Fibroblast of mammary gland (primary cell): ENCODE data around the gene FXYD3.
A peak's percentile ranks its signal among the peaks of the same experiment; 100 is the strongest.
"Not testable (repeated sequence)": the region's sequence is repeated elsewhere in the genome, so short reads cannot be mapped to it uniquely, and the experiment has no call there.

Source experiments
- DNase-seq: peaks from one replicate; pipeline ENCODE4 v3.0.0-alpha.2; 2010; ENCODE audit warnings: low read depth
- H3K4me3 ChIP-seq: 2 replicates; pipeline ENCODE4 v1.5.1; 2011; ENCODE audit warnings: low read depth, mild to moderate bottlenecking, low read length, moderate library complexity; ENCODE audit not compliant: control insufficient read depth
- CTCF ChIP-seq: conservative IDR thresholded peaks from 2 replicates; pipeline ENCODE4 v1.5.1; 2011; ENCODE audit warnings: low read depth, low read length, inconsistent platforms; ENCODE audit not compliant: control insufficient read depth, insufficient read depth

FXYD3 gene

DNA sequence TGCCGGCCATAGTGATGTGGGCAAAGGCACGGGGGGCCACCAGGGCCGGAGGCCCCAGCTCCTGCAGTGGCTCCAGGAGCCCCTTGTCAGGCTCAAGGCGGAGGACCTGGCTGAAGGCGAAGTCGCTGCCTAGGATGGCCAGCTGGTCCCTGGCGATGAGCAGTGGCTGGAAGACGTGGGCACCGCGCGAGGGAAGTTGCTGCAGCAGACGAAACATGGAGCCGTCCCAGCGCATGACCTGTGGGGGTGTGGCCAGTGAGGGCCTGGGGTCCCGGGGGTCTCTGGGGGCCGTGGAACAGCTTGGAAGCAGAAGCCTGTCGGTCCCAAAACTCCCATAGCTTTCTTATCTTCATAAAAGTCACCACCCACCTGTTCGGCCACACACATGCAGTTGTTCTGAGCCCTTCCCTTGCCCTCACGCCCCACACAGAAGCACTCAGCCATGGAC is 9.7 kb downstream of the FXYD3 start:
- no peak for DNase-seq
- TF ChIP-seq CTCF = no peak
- H3K4me3 ChIP-seq = no peak overlapping the region

GRCh38 chr19:35125749-35126623 is 10.4 kb downstream of the FXYD3 start:
- H3K4me3 ChIP-seq = no peak overlapping the region
- DNase-seq = no peak
- TF ChIP-seq CTCF = no peak

DNA sequence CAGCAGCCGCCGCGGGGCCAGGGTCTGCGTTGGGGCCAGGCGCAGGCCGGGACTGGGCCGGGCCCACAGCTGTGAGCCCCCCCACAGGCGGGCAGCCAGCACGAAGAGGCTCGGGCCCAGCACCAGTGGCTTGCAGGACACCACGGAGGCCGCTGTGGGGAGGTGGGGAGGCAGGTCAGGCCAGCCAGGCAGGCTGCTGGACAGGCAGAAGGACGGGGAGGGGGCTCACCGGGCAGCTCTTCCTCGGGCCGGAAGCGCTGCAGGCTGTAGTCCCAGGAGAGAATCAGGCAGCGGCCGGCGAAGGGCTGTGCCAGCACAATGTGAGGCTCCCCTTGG is 11.0 kb downstream of the FXYD3 start:
- no peak overlapping the region for H3K4me3 ChIP-seq
- no peak for DNase-seq
- no peak for TF ChIP-seq CTCF

- no peak for TF ChIP-seq CTCF
- H3K4me3 ChIP-seq = no peak overlapping the region
- DNase-seq = no peak
Measured at GRCh38 chr19:35127871-35128270, 12.2 kb downstream of the FXYD3 start.

- H3K4me3 ChIP-seq = no peak overlapping the region
- no peak for TF ChIP-seq CTCF
- DNase-seq = no peak
Measured at GRCh38 chr19:35128398-35129057, 12.9 kb downstream of the FXYD3 start.

DNA sequence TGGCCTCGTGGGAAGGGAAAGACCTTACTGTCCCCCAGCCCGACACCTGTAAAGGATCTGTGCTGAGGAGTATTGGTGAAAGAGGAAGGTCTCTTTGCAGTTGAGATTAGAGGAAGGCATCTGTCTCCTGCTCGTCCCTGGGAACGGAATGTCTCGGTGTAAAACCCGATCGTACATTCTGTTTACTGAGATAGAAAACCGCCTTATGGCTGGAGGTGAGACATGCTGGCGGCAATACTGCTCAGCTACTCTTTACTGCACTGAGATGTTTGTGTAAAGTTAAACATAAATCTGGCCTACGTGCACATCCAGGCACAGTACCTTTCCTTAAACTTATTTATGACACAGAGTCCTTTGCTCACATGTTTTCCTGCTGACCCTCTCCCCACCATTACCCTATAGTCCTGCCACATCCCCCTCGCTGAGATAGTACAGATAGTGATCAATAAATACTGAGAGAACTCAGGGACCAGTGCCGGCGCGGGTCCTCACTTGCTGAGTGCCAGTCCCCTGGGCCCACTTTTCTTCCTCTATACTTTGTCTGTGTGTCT is 14.2 kb downstream of the FXYD3 start:
- H3K4me3 ChIP-seq, DNase-seq: not testable (repeated sequence)

GRCh38 chr19:35130761-35131720 is 15.4 kb downstream of the FXYD3 start:
- H3K4me3 ChIP-seq = no peak overlapping the region
- peak; percentile 30 for DNase-seq
- TF ChIP-seq CTCF = no peak
